HCT116 (cell line): Measurements from ENCODE around the gene H19. TPM values are rescaled to one million over a fixed set of nuclear protein-coding genes. Genes with fewer than 3 reads are reported as not detected.

Source experiments
- ATAC-seq: fragments of 200-7000 bp; cut with Tn5 transposase; 2 replicates; pipeline ENCODE4 v1.9.1; 2020; ENCODE audit warnings: mild to moderate bottlenecking, moderate library complexity
- BruUV-seq: library from RNA; stranded (reverse); fragments of 400-500 nt; replicated peaks from 2 replicates; lab custom pipeline; 2021; lab: Mats Ljungman, UMichigan
- CTCF ChIA-PET: fragments of 300-600 bp; sonication (Branson Sonifier 250); formaldehyde crosslinking; loops from one replicate; lab custom pipeline; 2021; ENCODE audit warnings: antibody characterized with exemption; lab: Charles Lee
- POLR2A ChIA-PET: fragments of 300-600, 350-600 bp; sonication (Branson Sonifier 250); formaldehyde crosslinking; loops from one replicate; lab custom pipeline; 2021; ENCODE audit warnings: antibody characterized with exemption; lab: Charles Lee
- RAD21 ChIA-PET, 2 experiments: fragments of 300-600 bp; sonication (Branson Sonifier 250); formaldehyde crosslinking; loops; one replicate each; lab custom pipeline; 2023; ENCODE audit warnings: low total read pairs in 2 of 2; ENCODE audit not compliant: uncharacterized antibody in 2 of 2, unreplicated experiment in 2 of 2, low non-redundant PET in 1 of 2; lab: Charles Lee
- DNase-seq: peaks from one replicate; pipeline ENCODE4 v3.0.0-alpha.2; 2010; ENCODE audit warnings: low read depth, low spot score
- H2AFZ ChIP-seq: fragments of 200-600 bp; shearing (Covaris generic), sonication (generic); 2 replicates; pipeline ENCODE4 v1.6.1; 2017; ENCODE audit warnings: low read depth, mixed run types, mixed read lengths, antibody characterized with exemption, low read length; ENCODE audit not compliant: poor library complexity, severe bottlenecking
- H3K27ac ChIP-seq: 2 replicates; pipeline ENCODE4 v1.5.1; 2012; ENCODE audit warnings: low read depth, low read length
- H3K27me3 ChIP-seq: fragments of 200-600 bp; sonication (generic); 2 replicates; pipeline ENCODE4 v1.6.1; 2016; ENCODE audit warnings: mixed run types, low read length, mixed read lengths; ENCODE audit not compliant: insufficient read depth
- H3K36me3 ChIP-seq, 2 experiments: fragments of 200-500 bp in 1 of 2; fragments of 200-600 bp in 1 of 2; sonication (Bioruptor generic) in 1 of 2; sonication (generic) in 1 of 2; 2 replicates each; pipeline versions ENCODE4 v1.5.1 to v1.6.1; 2014 to 2016; ENCODE audit warnings: low read length in 2 of 2, inconsistent platforms in 1 of 2, mixed read lengths in 1 of 2, mixed run types in 1 of 2; ENCODE audit not compliant: insufficient read depth in 2 of 2, control insufficient read depth in 1 of 2
- H3K4me1 ChIP-seq, 2 experiments: fragments of 200-600 bp in 1 of 2; sonication (generic) in 1 of 2; 2 replicates each; pipeline versions ENCODE4 v1.5.1 to v1.6.1; 2012 to 2017; ENCODE audit warnings: low read length in 2 of 2, inconsistent platforms in 1 of 2, mild to moderate bottlenecking in 1 of 2, mixed read lengths in 1 of 2, mixed run types in 1 of 2, moderate library complexity in 1 of 2; ENCODE audit not compliant: insufficient read depth in 2 of 2, control insufficient read depth in 1 of 2
- H3K4me2 ChIP-seq: fragments of 200-600 bp; sonication (generic); 2 replicates; pipeline ENCODE4 v1.6.1; 2017; ENCODE audit warnings: mixed run types, low read length, mixed read lengths
- H3K4me3 ChIP-seq, 2 experiments: fragments of 200-600 bp in 1 of 2; sonication (generic) in 1 of 2; replicated peaks in 1 of 2; 2 replicates each; pipeline ENCODE4 v1.5.1; 2011 to 2016; ENCODE audit warnings: low read length in 2 of 2, control low read depth in 1 of 2, low read depth in 1 of 2, mild to moderate bottlenecking in 1 of 2, mixed read lengths in 1 of 2, mixed run types in 1 of 2
- H3K79me2 ChIP-seq: fragments of 200-600 bp; sonication (generic); 2 replicates; pipeline ENCODE4 v1.6.1; 2017; ENCODE audit warnings: mild to moderate bottlenecking, mixed run types, low read length, moderate library complexity, mixed read lengths; ENCODE audit not compliant: insufficient read depth
- H3K9ac ChIP-seq: fragments of 200-600 bp; sonication (generic); 2 replicates; pipeline ENCODE4 v1.6.1; 2016; ENCODE audit warnings: low read length, mixed read lengths
- H3K9me2 ChIP-seq: fragments of 200-600 bp; sonication (generic), shearing (Covaris generic); 2 replicates; pipeline ENCODE4 v1.6.1; 2017; ENCODE audit warnings: mixed run types, mild to moderate bottlenecking, moderate library complexity; ENCODE audit not compliant: insufficient read depth
- H3K9me3 ChIP-seq, 2 experiments: fragments of 200-500 bp in 1 of 2; fragments of 200-600 bp in 1 of 2; sonication (Bioruptor generic) in 1 of 2; sonication (generic) in 1 of 2; 2 replicates each; pipeline ENCODE4 v1.6.1; 2014 to 2017; ENCODE audit warnings: low read length in 2 of 2, mixed read lengths in 2 of 2, inconsistent platforms in 1 of 2, low read depth in 1 of 2, mild to moderate bottlenecking in 1 of 2, mixed run types in 1 of 2, moderate library complexity in 1 of 2; ENCODE audit not compliant: control insufficient read depth in 1 of 2, insufficient read depth in 1 of 2
- H4K20me1 ChIP-seq: fragments of 200-600 bp; sonication (generic), shearing (Covaris generic); 2 replicates; pipeline ENCODE4 v1.6.1; 2017; ENCODE audit warnings: mixed run types, mild to moderate bottlenecking, moderate library complexity; ENCODE audit not compliant: insufficient read depth
- CBX3 ChIP-seq: IDR thresholded peaks from 2 replicates; pipeline ENCODE4 v1.6.1; 2012; ENCODE audit warnings: low read depth
- CEBPB ChIP-seq: IDR thresholded peaks from 2 replicates; pipeline ENCODE4 v1.6.1; 2012; ENCODE audit warnings: low read depth
- EGR1 ChIP-seq: IDR thresholded peaks from 2 replicates; pipeline ENCODE4 v1.6.1; 2012; ENCODE audit warnings: low read depth
- EZH2 ChIP-seq: fragments of 200-600 bp; sonication (generic); IDR thresholded peaks from 2 replicates; pipeline ENCODE4 v1.6.1; 2017; ENCODE audit warnings: antibody characterized with exemption, mixed run types
- EZH2phosphoT487 ChIP-seq: fragments of 200-600 bp; IDR thresholded peaks from 2 replicates; pipeline ENCODE4 v1.6.1; 2018; ENCODE audit warnings: antibody characterized with exemption, borderline replicate concordance
- FOSL1 ChIP-seq: IDR thresholded peaks from 2 replicates; pipeline ENCODE4 v1.6.1; 2012; ENCODE audit warnings: low read depth
- JUND ChIP-seq: IDR thresholded peaks from 2 replicates; pipeline ENCODE4 v1.6.1; 2012
- POLR2AphosphoS5 ChIP-seq: IDR thresholded peaks from 2 replicates; pipeline ENCODE4 v1.6.1; 2011; ENCODE audit warnings: mild to moderate bottlenecking, low read depth, low read length, moderate library complexity
- SP1 ChIP-seq: IDR thresholded peaks from 2 replicates; pipeline ENCODE4 v1.6.1; 2012; ENCODE audit warnings: low read depth
- SRF ChIP-seq: IDR thresholded peaks from 2 replicates; pipeline ENCODE4 v1.6.1; 2012; ENCODE audit warnings: low read depth
- TCF7L2 ChIP-seq: IDR thresholded peaks from 2 replicates; pipeline ENCODE4 v1.7.0; 2011; ENCODE audit warnings: borderline replicate concordance, inconsistent platforms; ENCODE audit not compliant: insufficient read depth, insufficient read length; ENCODE audit errors: extremely low read depth
- YY1 ChIP-seq: IDR thresholded peaks from 2 replicates; pipeline ENCODE4 v1.6.1; 2011; ENCODE audit warnings: low read length, low read depth, moderate library complexity, mild to moderate bottlenecking; ENCODE audit not compliant: insufficient replicate concordance; ENCODE audit errors: extremely low read depth
- intact Hi-C: fragments of 100-400 bp; cut with micrococcal nuclease; formaldehyde crosslinking; loops from 2 replicates; pipeline ENCODE4 v1.10.0; 2022
- total RNA-seq: library from RNA; stranded (reverse); gene quantifications from one replicate; pipeline ENCODE4 v1.2.1, GENCODE V29; 2021; ENCODE audit not compliant: unreplicated experiment
- TF ChIP-seq, protein P1 (sequence below): IDR thresholded peaks from 2 replicates; pipeline ENCODE4 v1.6.1; 2011; ENCODE audit warnings: mild to moderate bottlenecking, low read length, moderate library complexity; ENCODE audit not compliant: insufficient replicate concordance; ENCODE audit errors: extremely low read depth
- TF ChIP-seq, protein P2 (sequence below): IDR thresholded peaks from 2 replicates; pipeline ENCODE4 v1.6.1; 2012; ENCODE audit warnings: low read depth

The H19 gene
- total RNA-seq, 1 experiment from 2014 or later: 10.5 TPM

DNA sequence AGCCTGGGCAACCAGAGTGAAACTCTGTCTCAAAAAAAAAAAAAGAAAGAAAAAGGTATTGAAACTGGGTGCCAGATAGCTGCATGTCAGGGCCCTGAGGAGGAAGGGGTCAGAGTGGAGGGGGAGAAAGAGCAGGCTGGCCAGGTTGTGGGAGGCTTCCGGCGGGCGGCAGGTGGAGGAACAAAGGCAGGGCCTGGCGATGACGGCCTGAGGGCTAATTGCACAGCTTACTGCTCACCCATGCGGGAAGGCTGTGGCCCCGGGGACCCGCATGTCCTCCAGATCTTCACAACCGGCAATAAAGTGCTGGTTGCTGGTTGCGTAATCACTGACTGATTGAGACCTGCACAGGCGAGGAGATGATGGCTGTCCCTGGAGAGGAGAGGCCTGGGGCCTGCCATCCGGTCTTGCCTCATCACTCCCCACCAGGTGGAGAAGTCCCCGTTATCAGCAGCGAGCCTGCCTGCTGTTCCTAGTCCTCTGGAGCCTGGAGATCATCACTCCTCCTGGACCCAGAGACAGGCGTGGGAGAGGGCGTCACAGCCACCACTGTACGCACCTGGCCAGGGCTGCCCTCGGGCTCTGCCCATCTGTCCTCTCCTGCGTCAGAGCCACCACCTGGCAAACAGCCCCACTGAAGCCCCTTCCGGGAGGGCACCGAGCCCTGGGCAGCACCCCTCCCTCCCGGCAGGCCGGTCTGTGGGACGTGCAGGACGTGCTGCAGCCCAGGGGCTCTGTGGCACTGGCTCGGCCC, 18.7 kb downstream of the H19 start:
- Histone ChIP-seq H3K27me3 (no peaks in the 10 kb centered on the region), H3K9ac (no peak overlapping the region), H3K9me3 (no peaks in the 10 kb centered on the region), H3K79me2 (no peaks in the 10 kb centered on the region), H3K36me3 (no peaks in the 10 kb centered on the region), H3K9me2 (no peaks in the 10 kb centered on the region), H3K4me1 (no peaks in the 10 kb centered on the region), H4K20me1 (no peaks in the 10 kb centered on the region), H3K27ac (no peak overlapping the region), H2AFZ (no peak overlapping the region), H3K4me2 (no peak overlapping the region), H3K4me3 (no peak overlapping the region)
- POLR2A ChIA-PET: no interaction called here
- BruUV-seq: no TSS peak
- no peak for DNase-seq
- RAD21 ChIA-PET: no interaction called here
- intact Hi-C loops: no loop called here
- ATAC-seq: no peak
- CTCF ChIA-PET: no interaction called here
- 0 out of 2 replicates have a peak, but pooled peaks have one; percentile 18 for TF ChIP-seq CEBPB
- TF ChIP-seq, protein P1, sequence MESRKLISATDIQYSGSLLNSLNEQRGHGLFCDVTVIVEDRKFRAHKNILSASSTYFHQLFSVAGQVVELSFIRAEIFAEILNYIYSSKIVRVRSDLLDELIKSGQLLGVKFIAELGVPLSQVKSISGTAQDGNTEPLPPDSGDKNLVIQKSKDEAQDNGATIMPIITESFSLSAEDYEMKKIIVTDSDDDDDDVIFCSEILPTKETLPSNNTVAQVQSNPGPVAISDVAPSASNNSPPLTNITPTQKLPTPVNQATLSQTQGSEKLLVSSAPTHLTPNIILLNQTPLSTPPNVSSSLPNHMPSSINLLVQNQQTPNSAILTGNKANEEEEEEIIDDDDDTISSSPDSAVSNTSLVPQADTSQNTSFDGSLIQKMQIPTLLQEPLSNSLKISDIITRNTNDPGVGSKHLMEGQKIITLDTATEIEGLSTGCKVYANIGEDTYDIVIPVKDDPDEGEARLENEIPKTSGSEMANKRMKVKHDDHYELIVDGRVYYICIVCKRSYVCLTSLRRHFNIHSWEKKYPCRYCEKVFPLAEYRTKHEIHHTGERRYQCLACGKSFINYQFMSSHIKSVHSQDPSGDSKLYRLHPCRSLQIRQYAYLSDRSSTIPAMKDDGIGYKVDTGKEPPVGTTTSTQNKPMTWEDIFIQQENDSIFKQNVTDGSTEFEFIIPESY: no peak

DNA sequence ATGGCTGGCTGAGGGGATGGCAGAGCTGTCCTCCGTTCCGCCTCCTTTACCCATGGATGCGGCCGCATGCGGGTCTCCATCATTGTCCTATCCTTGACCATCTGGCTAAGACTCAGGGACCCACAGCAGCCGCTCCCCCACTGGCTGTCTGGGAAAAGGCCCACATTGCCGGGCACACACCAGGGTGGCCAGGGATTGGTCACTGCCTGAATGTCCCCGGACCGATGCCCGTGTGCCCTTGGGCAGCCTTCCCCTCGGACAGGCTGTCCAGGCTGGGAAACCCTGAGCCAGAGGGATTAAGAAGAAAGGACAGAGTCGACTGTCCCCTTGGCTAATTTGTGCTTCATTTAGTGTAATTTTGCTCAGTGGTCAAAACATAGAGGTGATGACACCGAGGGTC, 22.5 kb downstream of the H19 start:
- Histone ChIP-seq H3K9ac (no peak overlapping the region), H3K9me3 (no peaks in the 10 kb centered on the region), H3K27me3 (no peaks in the 10 kb centered on the region), H3K4me2 (no peak overlapping the region), H3K4me1 (no peaks in the 10 kb centered on the region), H2AFZ (no peak overlapping the region), H4K20me1 (no peaks in the 10 kb centered on the region), H3K79me2 (no peaks in the 10 kb centered on the region)
- ChIA-PET RAD21 (no interaction called here), POLR2A (no interaction called here), CTCF (no interaction called here)
- DNase-seq (no peak), ATAC-seq (no peak)
- intact Hi-C loops: no loop called here
- BruUV-seq: no TSS peak
- TF ChIP-seq YY1: no peak
- no peak for TF ChIP-seq TCF7L2
- TF ChIP-seq EGR1: no peak
- no peak for TF ChIP-seq EZH2
- no peak for TF ChIP-seq CBX3
- TF ChIP-seq POLR2AphosphoS5: no peak
- no peak for TF ChIP-seq EZH2phosphoT487
- TF ChIP-seq SRF: no peak
- TF ChIP-seq SP1: no peak
- TF ChIP-seq, protein P2, sequence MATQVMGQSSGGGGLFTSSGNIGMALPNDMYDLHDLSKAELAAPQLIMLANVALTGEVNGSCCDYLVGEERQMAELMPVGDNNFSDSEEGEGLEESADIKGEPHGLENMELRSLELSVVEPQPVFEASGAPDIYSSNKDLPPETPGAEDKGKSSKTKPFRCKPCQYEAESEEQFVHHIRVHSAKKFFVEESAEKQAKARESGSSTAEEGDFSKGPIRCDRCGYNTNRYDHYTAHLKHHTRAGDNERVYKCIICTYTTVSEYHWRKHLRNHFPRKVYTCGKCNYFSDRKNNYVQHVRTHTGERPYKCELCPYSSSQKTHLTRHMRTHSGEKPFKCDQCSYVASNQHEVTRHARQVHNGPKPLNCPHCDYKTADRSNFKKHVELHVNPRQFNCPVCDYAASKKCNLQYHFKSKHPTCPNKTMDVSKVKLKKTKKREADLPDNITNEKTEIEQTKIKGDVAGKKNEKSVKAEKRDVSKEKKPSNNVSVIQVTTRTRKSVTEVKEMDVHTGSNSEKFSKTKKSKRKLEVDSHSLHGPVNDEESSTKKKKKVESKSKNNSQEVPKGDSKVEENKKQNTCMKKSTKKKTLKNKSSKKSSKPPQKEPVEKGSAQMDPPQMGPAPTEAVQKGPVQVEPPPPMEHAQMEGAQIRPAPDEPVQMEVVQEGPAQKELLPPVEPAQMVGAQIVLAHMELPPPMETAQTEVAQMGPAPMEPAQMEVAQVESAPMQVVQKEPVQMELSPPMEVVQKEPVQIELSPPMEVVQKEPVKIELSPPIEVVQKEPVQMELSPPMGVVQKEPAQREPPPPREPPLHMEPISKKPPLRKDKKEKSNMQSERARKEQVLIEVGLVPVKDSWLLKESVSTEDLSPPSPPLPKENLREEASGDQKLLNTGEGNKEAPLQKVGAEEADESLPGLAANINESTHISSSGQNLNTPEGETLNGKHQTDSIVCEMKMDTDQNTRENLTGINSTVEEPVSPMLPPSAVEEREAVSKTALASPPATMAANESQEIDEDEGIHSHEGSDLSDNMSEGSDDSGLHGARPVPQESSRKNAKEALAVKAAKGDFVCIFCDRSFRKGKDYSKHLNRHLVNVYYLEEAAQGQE: no peak
- no peak for TF ChIP-seq JUND
- TF ChIP-seq FOSL1: no peak
- TF ChIP-seq, all 23 proteins: peak for 0
- Histone ChIP-seq H3K4me3 (no peak overlapping the region), H3K27ac (no peak overlapping the region), H3K36me3 (no peaks in the 10 kb centered on the region), H3K9me2 (no peaks in the 10 kb centered on the region)
